ENCODE measurements around the gene CLCN6. TPM values are rescaled to one million over a fixed set of nuclear protein-coding genes. Genes with fewer than 3 reads are reported as not detected.

Gene CLCN6
- total and polyA plus RNA-seq, 2 of the 8 experiments (the other 6 are each of a cell fraction or from before 2014, with no cell fraction given): 15.7 to 26.0 TPM

GRCh38 chr1:11891433-11892186, 85.6 kb downstream of the CLCN6 start:
- no peak overlapping the region for H2BK15ac ChIP-seq (ENCODE audit: low read length)
- H3K27ac ChIP-seq (ENCODE audit: low read depth, low read length): no peak overlapping the region
- H3K23ac ChIP-seq (ENCODE audit: insufficient read length): no peak overlapping the region
- no peak overlapping the region for H3K14ac ChIP-seq (ENCODE audit: insufficient read length)
- no peak overlapping the region for H2BK5ac ChIP-seq (ENCODE audit: low read depth, low read length)
- DNase-seq (ENCODE audit: low read depth in 1 of 2, low spot score in 2 of 2) (no peak), FAIRE-seq (no peak)
- H3K36me3 ChIP-seq (ENCODE audit: control insufficient read depth in 2 of 4, insufficient read depth in 4 of 4, low read length in 3 of 4): no peaks in the 10 kb centered on the region
- no peak overlapping the region for H3K56ac ChIP-seq (replicated peaks; ENCODE audit: insufficient read length, low read depth, low read length)
- no peaks in the 10 kb centered on the region for H3K27me3 ChIP-seq (replicated peaks in 1 of 4; ENCODE audit: control insufficient read depth in 3 of 4, extremely low read depth in 1 of 4, insufficient read depth in 3 of 4, low read length in 3 of 4)
- peaks cover 5% of the 10 kb centered on the region; the same call in 1 of the 2 replicates for H3K23me2 ChIP-seq (ENCODE audit: low read depth, low read length)
- H3K79me2 ChIP-seq (ENCODE audit: control insufficient read depth in 1 of 2, insufficient read depth in 2 of 2, low read length in 2 of 2): no peaks in the 10 kb centered on the region
- H3K4me1 ChIP-seq (replicated peaks in 1 of 4; ENCODE audit: control insufficient read depth in 3 of 4, insufficient read depth in 4 of 4, low read length in 3 of 4): peaks cover 0 to 3% (median 0%) of the 10 kb centered on the region in 4 experiments; a peak in 2 of 7 replicates
- H4K91ac ChIP-seq (replicated peaks; ENCODE audit: insufficient read length, low read length): no peak overlapping the region
- H2AFZ ChIP-seq (ENCODE audit: low read length): no peak overlapping the region
- H4K5ac ChIP-seq (ENCODE audit: insufficient read length, low read depth, low read length): no peak overlapping the region
- H4K20me1 ChIP-seq (replicated peaks in 1 of 2; ENCODE audit: control insufficient read depth in 1 of 2, insufficient read depth in 2 of 2, low read length in 2 of 2): no peaks in the 10 kb centered on the region
- no peaks in the 10 kb centered on the region; the same call in 1 of the 2 replicates for H3K79me1 ChIP-seq (ENCODE audit: low read depth, low read length)
- no peak overlapping the region; the same call in 1 of the 2 replicates for H4K8ac ChIP-seq (ENCODE audit: extremely low read depth, insufficient read depth, low read length)
- ChIA-PET CTCF (ENCODE audit: partially characterized antibody) (interaction anchor here (0.6 to 4.9 kb wide), 22 partner anchors 10 to 658 kb away, joined by 3 to 67 read pairs (median 6); no protein-coding TSS in a partner anchor), POLR2A (ENCODE audit: partially characterized antibody) (interaction anchor here (1.3 to 3.6 kb wide), 3 partner anchors 17 to 34 kb away, joined by 3 to 40 read pairs (median 6); no protein-coding TSS in a partner anchor)
- no peak overlapping the region for H2BK12ac ChIP-seq (ENCODE audit: low read depth, low read length)
- H3K18ac ChIP-seq (ENCODE audit: extremely low read depth, low read length): no peak overlapping the region
- H2AK5ac ChIP-seq (ENCODE audit: low read depth, low read length): no peak overlapping the region
- no peak overlapping the region for H3K4ac ChIP-seq (replicated peaks; ENCODE audit: insufficient read length, low read depth, low read length)
- H3K9ac ChIP-seq (replicated peaks in 1 of 4; ENCODE audit: extremely low read depth in 1 of 4, low read depth in 3 of 4, low read length in 3 of 4): no peak overlapping the region
- H3K4me2 ChIP-seq (ENCODE audit: insufficient read depth in 1 of 2, low read depth in 2 of 2, low read length in 2 of 2): no peak overlapping the region
- H3K4me3 ChIP-seq (ENCODE audit: extremely low read depth in 1 of 4, insufficient read depth in 2 of 4, low read depth in 3 of 4, low read length in 4 of 4): no peak overlapping the region
- WGBS, 2 experiments (ENCODE audit: extremely low coverage in 1 of 2, insufficient coverage in 1 of 2, insufficient read length in 1 of 2, insufficient replicate concordance in 2 of 2, low coverage in 1 of 2, low lambda C conversion rate in 2 of 2, missing lambda C conversion rate in 1 of 2): 80% methylated on average over 6 of the region's 6 CpGs; no CpG with 5 or more reads in 1 of the 2 experiments
- H2BK120ac ChIP-seq (replicated peaks; ENCODE audit: low read depth, low read length): no peak overlapping the region
- no peaks in the 10 kb centered on the region for H3K9me3 ChIP-seq (ENCODE audit: insufficient read depth in 2 of 2, low read depth in 1 of 2, low read length in 1 of 2)
- no peak overlapping the region for H2BK20ac ChIP-seq (ENCODE audit: low read length)
- peak; percentile 75; the same call in 1 of the 2 replicates for TF ChIP-seq KDM1A (IDR thresholded peaks at IDR 0.05; ENCODE audit: borderline replicate concordance, low read length)
- TF ChIP-seq JUN (IDR thresholded peaks at IDR 0.05; ENCODE audit: low read depth, low read length): no peak
